Neural progenitor cell (in vitro differentiated cells): ENCODE results near the gene ZCCHC7.

Experiments
- EZH2 ChIP-seq: fragments of 200-600 bp; sonication (generic); IDR thresholded peaks from 2 replicates; pipeline ENCODE4 v1.6.1; 2017; ENCODE audit warnings: antibody characterized with exemption, mild to moderate bottlenecking, moderate library complexity
- EZH2phosphoT487 ChIP-seq: fragments of 200-600 bp; sonication (generic); IDR thresholded peaks from 2 replicates; pipeline ENCODE4 v1.6.1; 2017; ENCODE audit warnings: antibody characterized with exemption

- TF ChIP-seq EZH2phosphoT487 (no peak), EZH2 (no peak)
These were observed 26.0 kb downstream of the ZCCHC7 start for GRCh38 chr9:37146410-37146809.
